Measurements from ENCODE around the gene PCYT2.

PCYT2 gene

GRCh38 chr17:81867170-81867990 is 43.8 kb downstream of the PCYT2 start:
- DNase-seq (ENCODE audit: low read depth in 1 of 2, low spot score in 1 of 2) = peak in 1 of 2 experiments; percentile 82
- Histone ChIP-seq H3K27ac (replicated peaks) (peak overlapping the region; percentile 93), H3K4me3 (replicated peaks; ENCODE audit: insufficient read depth, low read length) (no peak overlapping the region), H3K27me3 (ENCODE audit: insufficient read depth, poor library complexity, severe bottlenecking) (no peaks in the 10 kb centered on the region)
- TF ChIP-seq, protein P1, sequence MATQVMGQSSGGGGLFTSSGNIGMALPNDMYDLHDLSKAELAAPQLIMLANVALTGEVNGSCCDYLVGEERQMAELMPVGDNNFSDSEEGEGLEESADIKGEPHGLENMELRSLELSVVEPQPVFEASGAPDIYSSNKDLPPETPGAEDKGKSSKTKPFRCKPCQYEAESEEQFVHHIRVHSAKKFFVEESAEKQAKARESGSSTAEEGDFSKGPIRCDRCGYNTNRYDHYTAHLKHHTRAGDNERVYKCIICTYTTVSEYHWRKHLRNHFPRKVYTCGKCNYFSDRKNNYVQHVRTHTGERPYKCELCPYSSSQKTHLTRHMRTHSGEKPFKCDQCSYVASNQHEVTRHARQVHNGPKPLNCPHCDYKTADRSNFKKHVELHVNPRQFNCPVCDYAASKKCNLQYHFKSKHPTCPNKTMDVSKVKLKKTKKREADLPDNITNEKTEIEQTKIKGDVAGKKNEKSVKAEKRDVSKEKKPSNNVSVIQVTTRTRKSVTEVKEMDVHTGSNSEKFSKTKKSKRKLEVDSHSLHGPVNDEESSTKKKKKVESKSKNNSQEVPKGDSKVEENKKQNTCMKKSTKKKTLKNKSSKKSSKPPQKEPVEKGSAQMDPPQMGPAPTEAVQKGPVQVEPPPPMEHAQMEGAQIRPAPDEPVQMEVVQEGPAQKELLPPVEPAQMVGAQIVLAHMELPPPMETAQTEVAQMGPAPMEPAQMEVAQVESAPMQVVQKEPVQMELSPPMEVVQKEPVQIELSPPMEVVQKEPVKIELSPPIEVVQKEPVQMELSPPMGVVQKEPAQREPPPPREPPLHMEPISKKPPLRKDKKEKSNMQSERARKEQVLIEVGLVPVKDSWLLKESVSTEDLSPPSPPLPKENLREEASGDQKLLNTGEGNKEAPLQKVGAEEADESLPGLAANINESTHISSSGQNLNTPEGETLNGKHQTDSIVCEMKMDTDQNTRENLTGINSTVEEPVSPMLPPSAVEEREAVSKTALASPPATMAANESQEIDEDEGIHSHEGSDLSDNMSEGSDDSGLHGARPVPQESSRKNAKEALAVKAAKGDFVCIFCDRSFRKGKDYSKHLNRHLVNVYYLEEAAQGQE (IDR thresholded peaks at IDR 0.05; ENCODE audit: insufficient replicate concordance, low read depth) = no peak
- TF ChIP-seq POLR2AphosphoS5 (IDR thresholded peaks at IDR 0.05; ENCODE audit: low read depth) = peak; percentile 97
- TF ChIP-seq SPI1 (IDR thresholded peaks at IDR 0.05; ENCODE audit: borderline replicate concordance, low read depth) = peak; percentile 40; the same call in 1 of the 2 replicates

DNA sequence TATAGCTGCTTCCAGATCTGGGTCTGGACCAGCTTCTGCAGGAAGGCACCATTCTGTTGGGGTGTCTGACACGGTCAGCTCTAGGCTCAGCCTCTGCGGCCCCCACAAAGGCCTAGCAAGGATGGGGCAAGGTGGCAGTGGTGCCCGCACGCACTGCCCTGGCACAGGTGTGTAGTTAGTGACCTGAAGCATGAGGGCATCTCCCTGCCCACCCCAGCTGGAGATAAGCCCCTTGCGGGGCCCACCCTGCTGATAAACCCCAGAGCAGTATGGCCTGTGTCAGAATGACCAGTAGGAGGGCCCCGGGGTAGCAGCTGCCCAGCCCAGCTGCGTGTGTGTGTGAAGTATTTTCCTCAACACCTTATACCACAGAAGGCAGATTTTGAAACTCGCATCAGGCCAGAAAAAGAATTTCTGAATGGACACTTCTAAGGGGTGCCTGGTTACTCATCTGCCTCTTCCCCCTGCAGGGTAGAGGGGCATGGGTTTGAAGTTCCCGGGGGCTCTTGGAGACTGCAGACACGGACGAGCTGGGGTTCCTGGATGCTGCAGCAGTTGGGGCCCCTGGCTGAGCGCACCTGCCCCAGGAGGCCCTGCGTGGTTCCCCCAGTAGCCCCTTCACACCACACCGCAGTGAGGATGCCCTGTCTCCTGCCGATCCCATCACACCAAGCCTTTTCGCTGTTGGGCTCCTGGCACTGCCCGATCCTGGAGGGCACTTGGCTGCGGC is 44.6 kb downstream of the PCYT2 start:
- H3K4me3 ChIP-seq (replicated peaks; ENCODE audit: insufficient read depth, low read length) = no peak overlapping the region
- no peaks in the 10 kb centered on the region for H3K27me3 ChIP-seq (ENCODE audit: insufficient read depth, poor library complexity, severe bottlenecking)
- DNase-seq (ENCODE audit: low read depth in 1 of 2, low spot score in 1 of 2) = peak in 1 of 2 experiments; percentile 25
- TF ChIP-seq, protein P1 (IDR thresholded peaks at IDR 0.05; ENCODE audit: insufficient replicate concordance, low read depth) = no peak
- TF ChIP-seq GABPA (IDR thresholded peaks at IDR 0.05; ENCODE audit: low read depth) (no peak), POLR2AphosphoS5 (IDR thresholded peaks at IDR 0.05; ENCODE audit: low read depth) (no peak), SPI1 (IDR thresholded peaks at IDR 0.05; ENCODE audit: borderline replicate concordance, low read depth) (no peak)
- TF ChIP-seq, protein P2, sequence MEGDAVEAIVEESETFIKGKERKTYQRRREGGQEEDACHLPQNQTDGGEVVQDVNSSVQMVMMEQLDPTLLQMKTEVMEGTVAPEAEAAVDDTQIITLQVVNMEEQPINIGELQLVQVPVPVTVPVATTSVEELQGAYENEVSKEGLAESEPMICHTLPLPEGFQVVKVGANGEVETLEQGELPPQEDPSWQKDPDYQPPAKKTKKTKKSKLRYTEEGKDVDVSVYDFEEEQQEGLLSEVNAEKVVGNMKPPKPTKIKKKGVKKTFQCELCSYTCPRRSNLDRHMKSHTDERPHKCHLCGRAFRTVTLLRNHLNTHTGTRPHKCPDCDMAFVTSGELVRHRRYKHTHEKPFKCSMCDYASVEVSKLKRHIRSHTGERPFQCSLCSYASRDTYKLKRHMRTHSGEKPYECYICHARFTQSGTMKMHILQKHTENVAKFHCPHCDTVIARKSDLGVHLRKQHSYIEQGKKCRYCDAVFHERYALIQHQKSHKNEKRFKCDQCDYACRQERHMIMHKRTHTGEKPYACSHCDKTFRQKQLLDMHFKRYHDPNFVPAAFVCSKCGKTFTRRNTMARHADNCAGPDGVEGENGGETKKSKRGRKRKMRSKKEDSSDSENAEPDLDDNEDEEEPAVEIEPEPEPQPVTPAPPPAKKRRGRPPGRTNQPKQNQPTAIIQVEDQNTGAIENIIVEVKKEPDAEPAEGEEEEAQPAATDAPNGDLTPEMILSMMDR (IDR thresholded peaks at IDR 0.05; ENCODE audit: insufficient read depth, low read length) = no peak
- peak overlapping the region; percentile 93 for H3K27ac ChIP-seq (replicated peaks)

GRCh38 chr17:81865733-81866439 is 45.3 kb downstream of the PCYT2 start:
- TF ChIP-seq POLR2AphosphoS5 (IDR thresholded peaks at IDR 0.05; ENCODE audit: low read depth) = peak; percentile 52
- no peak for TF ChIP-seq SPI1 (IDR thresholded peaks at IDR 0.05; ENCODE audit: borderline replicate concordance, low read depth)
- no peak for DNase-seq (ENCODE audit: low read depth in 1 of 2, low spot score in 1 of 2)
- H3K27me3 ChIP-seq (ENCODE audit: insufficient read depth, poor library complexity, severe bottlenecking) = no peaks in the 10 kb centered on the region
- peak overlapping the region; percentile 93 for H3K27ac ChIP-seq (replicated peaks)
- H3K4me3 ChIP-seq (replicated peaks; ENCODE audit: insufficient read depth, low read length) = no peak overlapping the region

DNA sequence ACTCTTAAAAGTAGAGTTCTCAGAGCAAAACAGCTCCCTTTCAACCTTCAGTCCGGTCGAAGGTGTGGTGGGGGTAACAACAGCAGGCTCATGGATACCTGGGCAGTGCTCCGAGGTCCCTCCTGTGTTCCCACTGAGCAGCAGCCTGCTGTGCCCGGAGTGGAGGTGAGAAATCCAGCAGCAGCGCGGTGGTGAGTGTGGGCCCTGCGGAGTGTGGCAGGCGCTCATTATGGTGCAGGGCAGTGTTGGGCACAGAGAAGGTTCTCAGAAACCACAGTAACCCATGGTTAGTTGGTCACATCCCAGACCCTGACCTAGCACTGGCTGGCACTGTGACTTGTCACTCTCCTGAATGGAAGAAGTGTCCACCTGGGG is 45.9 kb downstream of the PCYT2 start:
- Histone ChIP-seq H3K4me3 (replicated peaks; ENCODE audit: insufficient read depth, low read length) (no peak overlapping the region), H3K27me3 (ENCODE audit: insufficient read depth, poor library complexity, severe bottlenecking) (no peaks in the 10 kb centered on the region), H3K27ac (replicated peaks) (peak overlapping the region; percentile 93)
- TF ChIP-seq POLR2AphosphoS5 (IDR thresholded peaks at IDR 0.05; ENCODE audit: low read depth) (no peak), SPI1 (IDR thresholded peaks at IDR 0.05; ENCODE audit: borderline replicate concordance, low read depth) (no peak), GABPA (IDR thresholded peaks at IDR 0.05; ENCODE audit: low read depth) (no peak)
- TF ChIP-seq, protein P2 (IDR thresholded peaks at IDR 0.05; ENCODE audit: insufficient read depth, low read length) = no peak
- TF ChIP-seq, protein P1 (IDR thresholded peaks at IDR 0.05; ENCODE audit: insufficient replicate concordance, low read depth) = no peak
- DNase-seq (ENCODE audit: low read depth in 1 of 2, low spot score in 1 of 2) = no peak

All from HL-60 (cell line).